HG02870 (cell line): ENCODE measurements around the gene AGO3.
A peak's percentile ranks its signal among the peaks of the same experiment; 100 is the strongest.
"Not testable (repeated sequence)": the region's sequence is repeated elsewhere in the genome, so short reads cannot be mapped to it uniquely, and the experiment has no call there.

Experiments
- ATAC-seq: cut with Tn5 transposase; IDR thresholded peaks from one replicate; pipeline ENCODE4 v1.9.1; 2021; ENCODE audit warnings: mild to moderate bottlenecking, moderate library complexity; ENCODE audit not compliant: unreplicated experiment

AGO3 gene

DNA sequence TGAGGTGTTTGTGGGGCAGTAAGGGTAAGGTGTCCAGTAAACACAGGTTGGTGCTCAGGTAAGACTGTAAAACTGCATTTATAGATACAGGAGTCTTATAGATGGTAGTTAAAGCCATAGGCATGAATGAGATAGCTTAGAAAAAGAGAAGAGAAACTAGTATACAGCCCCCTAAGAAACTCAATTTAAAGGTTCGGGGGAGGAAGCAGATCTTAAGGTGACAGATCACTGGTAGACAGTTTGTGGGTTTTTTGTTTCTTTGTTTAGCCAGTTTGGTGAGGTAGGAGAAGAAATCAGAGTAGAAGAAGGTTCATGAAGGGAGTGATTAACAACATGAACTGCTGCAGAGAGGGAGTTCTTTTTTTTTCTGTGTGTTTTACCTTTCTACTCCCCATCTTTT, 6.1 kb upstream of the AGO3 start:
- no peak for ATAC-seq

- no peak for ATAC-seq
Observed at GRCh38 chr1:35925741-35926140, 5.2 kb upstream of the AGO3 start.

DNA sequence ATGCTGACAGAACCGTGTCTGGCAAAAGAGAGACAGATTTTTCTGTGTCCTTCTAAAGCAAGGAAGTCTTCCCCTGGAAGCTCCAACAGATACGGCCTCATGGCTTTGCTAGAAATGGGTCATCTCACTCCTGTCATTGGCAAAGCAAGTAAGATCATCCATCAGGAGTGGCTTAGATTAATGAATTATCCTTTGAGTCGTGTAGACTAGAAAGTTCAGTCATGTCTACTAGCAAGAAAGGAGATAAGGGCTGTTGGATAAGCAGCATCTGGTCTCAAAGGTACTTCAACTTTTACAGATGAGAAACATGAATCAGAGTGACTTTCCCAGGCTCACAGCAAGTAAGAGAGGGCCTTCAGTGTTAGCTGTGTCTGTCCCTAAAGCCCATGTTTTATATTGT, 3.4 kb upstream of the AGO3 start:
- ATAC-seq, result no peak

DNA sequence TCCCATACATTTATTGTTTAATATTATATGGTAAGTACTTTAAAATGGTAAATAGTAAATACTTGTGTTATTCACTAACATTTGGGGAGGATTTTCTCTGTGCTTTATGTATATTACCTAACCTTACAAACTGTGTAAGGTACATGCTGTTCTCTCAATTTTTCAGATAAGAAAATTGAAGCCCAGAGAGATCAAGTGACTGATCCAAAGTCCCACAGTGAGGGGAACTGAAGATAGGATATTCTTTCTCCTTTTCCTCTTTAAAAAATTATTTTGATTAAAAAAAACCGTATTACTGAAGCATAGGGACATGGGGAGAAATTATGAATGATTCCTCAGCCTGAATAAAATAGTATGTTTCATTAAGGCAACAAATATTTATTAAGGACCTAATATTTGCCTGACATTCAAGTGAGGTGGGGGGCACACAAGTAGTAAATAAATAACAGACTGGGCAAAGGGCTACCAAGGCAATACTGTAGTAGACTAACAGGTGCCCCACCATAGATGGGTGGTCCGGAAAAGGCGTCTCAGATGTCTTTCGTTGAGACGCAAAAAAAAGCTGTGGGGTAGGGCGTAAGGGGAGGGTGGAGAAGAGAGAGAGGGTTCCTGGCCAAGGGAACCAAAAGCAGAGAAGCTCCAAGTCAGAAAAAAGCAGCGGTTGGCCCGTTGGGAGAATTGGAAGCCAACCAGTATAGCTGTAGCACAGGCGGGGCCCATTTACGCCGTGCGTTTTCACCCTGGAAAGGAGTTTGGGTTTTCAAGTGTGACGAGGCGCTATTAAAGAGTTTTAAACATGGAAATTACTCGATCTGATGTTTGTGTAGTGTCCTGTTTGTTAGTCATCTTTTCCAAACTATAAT, 944 bp upstream of the AGO3 start:
- no peak for ATAC-seq

DNA sequence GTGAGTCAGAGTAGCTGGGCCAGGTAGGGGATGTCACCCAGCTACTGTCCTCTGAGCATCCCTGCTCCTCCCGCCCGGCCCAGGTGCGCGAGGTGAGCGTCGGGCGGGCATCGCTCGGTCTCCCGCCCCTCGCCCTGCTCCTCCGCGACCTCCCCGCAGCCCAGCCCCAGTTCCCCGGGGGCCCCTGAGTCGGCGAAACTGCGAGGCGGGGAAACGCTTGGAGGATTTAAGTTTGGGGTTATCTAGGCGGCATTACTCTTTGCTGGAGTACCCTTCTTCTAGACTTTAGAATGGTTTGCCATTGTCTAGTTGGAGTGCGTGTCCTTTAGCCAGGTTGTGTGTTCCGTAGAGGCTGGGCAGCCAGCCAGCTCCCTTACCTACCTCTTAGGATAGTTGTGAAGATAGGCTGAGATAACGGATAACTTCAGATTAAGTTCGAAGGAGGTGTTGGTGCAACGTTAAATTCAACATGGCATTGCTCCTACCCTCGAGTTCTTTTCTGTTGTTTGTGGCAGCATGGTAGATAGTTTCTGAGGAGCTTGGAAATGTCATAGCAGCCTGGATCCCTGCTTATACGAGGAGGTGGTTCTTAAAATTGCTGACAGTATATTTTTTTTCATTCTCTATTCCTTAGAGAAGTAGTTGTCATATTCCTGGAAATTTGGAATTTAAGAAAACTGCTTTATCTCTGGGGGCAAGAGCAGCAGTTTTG, 697 bp downstream of the AGO3 start:
- peak; percentile 27 for ATAC-seq

GRCh38 chr1:35932158-35932636, 1.3 kb downstream of the AGO3 start:
- ATAC-seq, result no peak

DNA sequence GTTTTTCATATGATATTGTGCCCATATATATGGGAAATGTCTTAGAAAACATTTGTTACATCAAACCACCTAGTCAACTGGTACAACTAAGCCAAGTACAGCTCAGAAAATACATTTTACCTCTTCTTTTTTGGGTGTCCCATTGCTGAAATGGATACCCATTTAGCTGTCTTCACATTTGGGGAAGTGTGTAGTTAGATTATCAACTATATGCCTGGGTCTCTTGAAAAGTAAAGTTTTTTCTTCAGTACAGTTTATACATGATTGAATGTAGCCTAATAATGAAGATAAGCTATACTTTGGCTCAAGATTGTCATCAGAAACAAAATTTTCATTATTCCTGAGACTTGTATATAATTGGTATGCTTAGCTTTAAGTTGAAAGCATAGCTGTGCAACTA, 2.0 kb downstream of the AGO3 start:
- ATAC-seq, result no peak

DNA sequence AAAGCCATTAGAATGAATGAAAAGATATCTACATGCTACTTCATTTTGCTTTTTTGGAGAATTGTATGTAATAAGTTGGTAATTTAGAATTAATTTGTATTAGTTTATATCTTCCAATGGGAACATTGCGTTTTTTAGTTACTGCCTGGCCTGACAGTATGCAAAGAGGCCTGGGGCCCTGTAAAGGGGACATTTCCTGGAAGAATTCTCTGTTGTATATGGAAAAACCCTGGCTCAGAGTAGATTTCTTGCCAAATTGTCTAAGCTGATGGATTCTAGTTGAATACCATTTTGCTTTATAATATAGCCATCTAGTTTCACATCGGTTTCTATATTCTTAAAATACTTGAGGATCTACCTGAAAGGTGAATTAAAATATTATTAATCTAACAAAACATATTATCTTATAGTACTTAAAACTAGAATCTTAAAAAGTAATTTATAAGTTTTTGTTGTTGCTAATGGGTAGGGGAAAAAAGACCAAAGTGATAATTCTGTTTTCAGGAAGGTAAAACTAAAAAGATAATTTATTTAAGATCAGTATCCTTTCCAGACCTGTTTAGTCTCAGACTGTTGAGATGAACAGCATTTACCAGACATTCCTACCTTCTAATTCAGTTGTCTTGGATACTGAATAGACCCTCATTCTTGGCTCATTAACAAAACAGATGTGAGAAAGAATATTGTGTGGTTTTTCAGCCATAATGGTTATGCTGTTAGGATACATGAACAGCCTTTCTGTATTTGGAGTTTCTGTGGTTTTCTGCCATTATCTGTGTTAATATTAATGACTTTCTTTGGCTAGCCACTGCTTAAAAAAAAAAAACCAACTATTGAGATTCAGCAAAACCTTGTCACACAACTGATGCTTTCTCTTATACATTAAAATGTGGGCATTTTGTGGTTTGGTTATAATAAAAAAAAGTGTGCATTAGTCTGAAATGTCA, 4.8 kb downstream of the AGO3 start:
- no peak for ATAC-seq

DNA sequence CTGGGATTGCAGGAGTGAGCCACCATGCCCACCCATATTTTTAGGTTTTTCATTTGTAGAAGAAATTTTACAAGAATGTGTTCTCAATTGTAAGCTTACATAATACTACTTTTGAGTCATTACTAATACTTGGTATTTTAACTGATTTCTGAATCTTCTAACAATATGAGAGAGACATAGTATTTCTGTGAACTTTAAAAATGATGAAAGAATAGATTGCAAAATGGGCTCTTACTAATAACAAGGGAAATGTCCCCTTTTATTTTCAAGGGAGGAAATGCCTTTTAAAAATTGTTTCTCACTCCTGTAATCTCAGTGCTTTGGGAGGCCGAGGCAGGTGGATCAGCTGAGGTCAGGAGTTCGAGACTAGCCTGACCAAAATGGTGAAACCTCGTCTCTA, 5.9 kb downstream of the AGO3 start:
- no peak for ATAC-seq

DNA sequence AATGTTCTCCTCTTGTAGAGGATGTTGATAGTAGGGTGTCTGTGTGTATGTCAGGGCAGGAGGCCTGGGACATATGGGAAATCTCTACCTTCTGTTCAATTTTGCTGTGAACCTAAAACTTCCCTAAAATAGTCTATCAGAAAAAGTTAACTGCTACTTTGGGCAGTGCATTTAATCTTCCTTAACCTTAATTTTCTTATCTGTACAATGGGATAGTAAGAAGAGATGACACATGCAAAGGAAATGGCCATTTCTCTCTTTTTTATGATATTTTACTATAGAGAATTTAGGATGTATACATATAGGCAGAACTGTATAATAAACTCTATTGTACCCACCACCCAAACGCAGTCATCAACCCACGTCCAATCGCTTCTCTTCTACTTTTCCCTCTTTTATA, 8.6 kb downstream of the AGO3 start:
- no peak for ATAC-seq

GRCh38 chr1:35945327-35945726, 14.4 kb downstream of the AGO3 start:
- ATAC-seq, result no peak

GRCh38 chr1:35947547-35947946, 16.6 kb downstream of the AGO3 start:
- ATAC-seq, result no peak

DNA sequence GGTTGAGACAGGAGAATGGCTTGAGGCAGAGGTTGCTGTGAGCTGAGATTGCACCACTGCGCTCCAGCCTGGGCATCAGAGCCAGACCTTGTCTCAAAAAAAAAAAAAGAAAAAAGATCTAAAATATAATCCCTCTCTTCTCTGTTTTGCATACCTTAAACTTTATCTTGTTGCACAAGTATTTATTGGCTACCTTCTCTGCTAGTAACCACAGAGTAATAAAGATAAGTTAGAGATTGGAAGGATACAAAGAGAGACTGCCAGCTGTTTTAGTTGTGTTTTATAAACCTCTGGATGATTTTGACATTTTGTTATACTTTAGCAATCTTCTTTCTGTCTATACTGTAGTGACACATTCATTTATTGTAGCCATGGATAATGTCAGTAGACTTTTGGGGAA, 27.7 kb downstream of the AGO3 start:
- no peak for ATAC-seq

DNA sequence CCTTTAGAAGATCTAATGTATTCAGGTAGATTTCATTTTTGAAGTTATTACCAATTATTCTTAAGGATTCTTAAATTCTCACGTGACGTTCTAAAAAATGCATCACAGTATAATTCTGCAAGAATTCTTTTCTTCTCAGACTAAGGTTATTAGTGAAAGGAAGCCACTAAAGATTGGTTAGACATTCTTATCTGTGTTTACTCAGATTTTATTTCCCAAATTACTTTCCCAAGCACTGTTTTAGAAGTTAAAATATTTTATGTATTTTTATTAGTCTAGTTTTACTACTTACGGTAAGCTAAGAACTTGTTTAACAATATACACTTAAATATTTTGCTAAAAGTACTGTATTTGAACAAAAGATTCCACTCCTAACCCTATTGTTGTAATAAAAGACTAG, 28.4 kb downstream of the AGO3 start:
- no peak for ATAC-seq

GRCh38 chr1:35962952-35963351, 32.0 kb downstream of the AGO3 start:
- no peak for ATAC-seq

- ATAC-seq, result not testable (repeated sequence)
Observed at GRCh38 chr1:35964277-35964676, 33.4 kb downstream of the AGO3 start.

- no peak for ATAC-seq
Observed at GRCh38 chr1:35968396-35968795, 37.5 kb downstream of the AGO3 start.

- ATAC-seq, result no peak
Observed at GRCh38 chr1:35971601-35972000, 40.7 kb downstream of the AGO3 start.

DNA sequence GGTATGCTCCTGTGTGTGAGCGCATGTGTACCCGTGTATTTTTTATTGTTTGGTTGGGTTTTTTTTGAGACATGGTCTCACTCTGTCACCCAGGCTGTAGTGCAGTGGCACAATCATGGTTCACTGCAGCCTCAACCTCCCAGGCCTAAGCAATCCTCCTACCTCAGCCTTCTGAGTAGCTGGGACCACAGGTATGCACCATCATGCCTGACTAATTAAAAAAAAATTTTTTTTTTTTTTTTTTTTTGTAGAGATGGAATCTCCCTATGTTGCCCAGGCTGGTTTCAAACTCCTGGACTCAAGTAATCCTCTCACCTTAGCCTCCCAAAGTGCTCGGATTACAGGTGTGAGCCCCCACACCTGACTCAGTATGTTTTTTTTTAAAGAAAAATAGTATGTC, 41.7 kb downstream of the AGO3 start:
- not testable (repeated sequence) for ATAC-seq

- no peak for ATAC-seq
Observed at GRCh38 chr1:35980090-35980489, 49.2 kb downstream of the AGO3 start.

DNA sequence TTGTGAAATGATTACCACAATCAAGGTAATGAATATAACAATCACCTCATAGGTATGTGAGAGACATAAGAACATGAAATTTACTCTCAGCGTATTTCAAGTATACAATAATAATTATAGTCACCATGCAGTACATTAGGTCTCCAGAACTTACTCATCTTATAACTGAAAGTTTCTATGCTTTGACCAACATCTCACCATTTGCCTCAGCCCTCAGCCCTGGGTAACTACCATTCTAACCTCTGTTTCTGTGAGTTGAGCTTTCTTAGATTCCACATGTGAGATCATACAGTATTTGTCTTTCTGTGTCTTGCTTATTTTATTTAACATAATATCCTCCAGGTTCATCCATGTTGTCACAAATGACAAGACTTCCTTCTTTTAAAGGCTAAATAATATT, 57.3 kb downstream of the AGO3 start:
- ATAC-seq, result no peak
